HUDEP-2 (cell line): ENCODE results near the gene RAB23.

Experiments used
- DNase-seq, 76 experiments: peaks; one replicate each; lab custom pipeline; 2025; ENCODE audit not compliant: unreplicated experiment in 76 of 76; lab: John Stamatoyannopoulos, UW

RAB23 gene

GRCh38 chr6:57221936-57222742, at the start of gene RAB23:
TSS of gene RAB23 (minus strand) at chr6:57222307. CDS start at chr6:57210380, 11,927 bp downstream.
- peak in 73 of 76 experiments; percentile 13 to 93 (median 79) for DNase-seq

GRCh38 chr6:57268294-57268640, 46.2 kb upstream of the RAB23 start:
- DNase-seq: peak in 1 of 76 experiments; percentile 16

GRCh38 chr6:57267586-57268293, 45.6 kb upstream of the RAB23 start:
- peak in 37 of 76 experiments; percentile 4 to 67 (median 29) for DNase-seq

GRCh38 chr6:57265755-57266221, 43.7 kb upstream of the RAB23 start:
- no peak for DNase-seq

GRCh38 chr6:57263739-57264138, 41.6 kb upstream of the RAB23 start:
- DNase-seq: no peak

- no peak for DNase-seq
Measured at GRCh38 chr6:57262901-57263694, 41.0 kb upstream of the RAB23 start.

- DNase-seq: no peak
Measured at GRCh38 chr6:57262488-57262887, 40.4 kb upstream of the RAB23 start.

- DNase-seq: no peak
Measured at GRCh38 chr6:57261926-57262325, 39.8 kb upstream of the RAB23 start.

- DNase-seq: no peak
Measured at GRCh38 chr6:57259064-57259463, 37.0 kb upstream of the RAB23 start.

GRCh38 chr6:57257911-57258541, 35.9 kb upstream of the RAB23 start:
- DNase-seq: no peak

- DNase-seq: no peak
Measured at GRCh38 chr6:57256541-57256940, 34.4 kb upstream of the RAB23 start.

GRCh38 chr6:57255451-57256169, 33.5 kb upstream of the RAB23 start:
- DNase-seq: no peak

GRCh38 chr6:57254055-57254717, 32.1 kb upstream of the RAB23 start:
- no peak for DNase-seq

- no peak for DNase-seq
Measured at GRCh38 chr6:57252975-57253374, 30.9 kb upstream of the RAB23 start.

- no peak for DNase-seq
Measured at GRCh38 chr6:57252137-57252536, 30.0 kb upstream of the RAB23 start.

GRCh38 chr6:57250348-57250747, 28.2 kb upstream of the RAB23 start:
- DNase-seq: no peak

GRCh38 chr6:57248311-57248895, 26.3 kb upstream of the RAB23 start:
- DNase-seq: peak in 5 of 76 experiments; percentile 11 to 24 (median 15)

- no peak for DNase-seq
Measured at GRCh38 chr6:57247603-57248002, 25.5 kb upstream of the RAB23 start.

- DNase-seq: no peak
Measured at GRCh38 chr6:57246307-57246706, 24.2 kb upstream of the RAB23 start.
